EH (cell line): Measurements from ENCODE around the gene CLIP1.
"Not testable (repeated sequence)": the region's sequence is repeated elsewhere in the genome, so short reads cannot be mapped to it uniquely, and the experiment has no call there.

Source experiments
- DNase-seq: peaks from one replicate; pipeline ENCODE4 v3.0.0-alpha.2; 2015; ENCODE audit warnings: low read depth

The CLIP1 gene

GRCh38 chr12:122421821-122422729, at the start of gene CLIP1:
Gene CLIP1, minus strand, starts transcription at chr12:122422669. Its CDS starts 42,217 bp downstream, at chr12:122380452.
- peak; percentile 81 for DNase-seq

DNA sequence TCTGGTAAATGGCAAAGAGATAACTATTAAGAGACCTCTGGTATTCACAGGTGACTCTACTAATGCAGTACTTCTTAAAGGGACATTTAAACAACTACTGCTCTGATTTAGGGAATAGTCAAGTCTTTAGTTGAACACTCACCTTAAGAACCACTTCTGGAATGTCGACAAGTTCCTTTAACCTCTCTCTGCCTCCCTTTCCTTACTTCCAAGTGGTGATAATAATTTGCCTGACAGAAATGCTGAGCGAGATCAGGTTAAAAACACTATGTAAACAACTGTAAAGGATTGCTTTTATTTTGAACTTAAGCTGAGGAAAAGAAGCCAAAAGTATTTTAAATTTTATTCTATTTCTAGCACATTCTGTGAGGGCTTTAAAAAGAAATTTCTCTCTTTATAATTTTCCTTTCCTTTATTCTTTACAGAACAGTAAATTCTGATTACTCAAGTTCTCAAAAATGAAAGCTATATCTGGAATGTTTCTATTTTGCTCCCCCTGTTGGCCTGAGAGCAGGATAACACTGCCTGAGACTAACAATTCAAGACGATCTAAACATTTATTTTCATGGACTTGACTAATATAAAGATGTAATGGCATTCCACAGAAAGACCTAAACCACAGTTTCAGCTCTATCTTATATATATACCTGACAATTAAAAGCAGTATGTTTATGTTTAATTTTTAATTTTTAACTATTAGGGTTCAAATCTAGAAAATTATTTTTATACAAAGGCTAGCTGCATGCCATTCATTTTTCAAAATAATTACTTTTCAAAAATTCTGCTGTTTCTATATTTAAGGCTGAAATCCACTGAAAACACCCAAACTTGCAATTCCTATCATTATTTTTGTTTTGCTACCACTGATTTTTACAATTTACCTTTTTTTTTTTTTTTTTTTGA, 49.1 kb upstream of the CLIP1 start:
- DNase-seq: peak; percentile 78

DNA sequence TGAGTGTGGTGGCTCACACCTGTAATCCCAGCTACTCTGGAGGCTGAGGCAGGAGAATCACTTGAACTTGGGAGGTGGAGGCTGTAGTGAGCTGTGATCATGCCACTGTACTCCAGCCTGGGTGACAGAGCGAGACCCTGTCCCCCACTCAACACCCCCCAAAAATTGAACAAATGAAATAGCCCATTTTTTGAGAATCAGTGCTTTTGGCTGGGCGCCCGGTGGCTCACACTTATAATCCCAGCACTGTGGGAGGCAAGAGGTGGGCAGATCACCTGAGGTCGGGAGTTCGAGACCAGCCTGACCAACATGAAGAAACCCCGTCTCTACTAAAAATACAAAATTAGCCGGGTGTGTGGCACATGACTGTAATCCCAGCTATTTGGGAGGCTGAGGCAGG, 48.1 kb upstream of the CLIP1 start:
- DNase-seq: not testable (repeated sequence)

DNA sequence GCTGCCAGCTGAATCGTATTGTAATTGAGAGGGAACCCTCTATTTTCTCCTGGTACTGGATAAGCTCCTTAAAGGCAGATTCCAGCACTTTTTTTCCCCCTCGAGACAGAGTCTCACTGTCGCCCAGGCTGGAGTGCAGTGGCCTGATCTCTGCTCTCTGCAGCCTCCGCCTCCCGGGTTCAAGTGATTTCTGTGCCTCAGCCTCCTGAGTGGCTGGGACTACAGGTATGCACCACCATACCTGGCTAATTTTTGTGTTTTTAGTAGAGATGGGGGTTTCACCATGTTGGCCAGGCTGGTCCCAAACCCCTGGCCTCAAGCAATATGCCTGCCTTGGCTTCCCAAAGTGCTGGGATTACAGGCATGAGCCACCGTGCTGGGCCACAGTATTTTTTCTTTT, 47.4 kb upstream of the CLIP1 start:
- not testable (repeated sequence) for DNase-seq

DNA sequence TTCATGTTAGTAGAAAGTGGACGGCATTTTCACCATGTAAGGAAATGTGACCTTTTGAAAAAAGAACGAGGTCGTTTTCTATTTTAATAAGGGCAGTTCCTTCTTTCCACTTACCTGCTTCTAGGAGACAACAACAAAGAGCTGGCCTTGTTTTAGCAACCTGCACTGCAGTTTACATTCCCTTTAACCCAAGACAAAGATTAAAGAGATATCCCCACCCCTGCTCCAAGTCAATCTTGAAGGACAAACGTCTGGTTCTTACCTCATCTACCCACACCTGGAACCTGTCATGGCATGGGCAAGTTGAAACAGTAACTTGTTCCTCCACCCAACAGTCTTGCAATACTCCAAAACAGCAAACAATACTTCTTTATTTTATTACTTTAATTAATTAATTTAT, 45.5 kb upstream of the CLIP1 start:
- DNase-seq: no peak

DNA sequence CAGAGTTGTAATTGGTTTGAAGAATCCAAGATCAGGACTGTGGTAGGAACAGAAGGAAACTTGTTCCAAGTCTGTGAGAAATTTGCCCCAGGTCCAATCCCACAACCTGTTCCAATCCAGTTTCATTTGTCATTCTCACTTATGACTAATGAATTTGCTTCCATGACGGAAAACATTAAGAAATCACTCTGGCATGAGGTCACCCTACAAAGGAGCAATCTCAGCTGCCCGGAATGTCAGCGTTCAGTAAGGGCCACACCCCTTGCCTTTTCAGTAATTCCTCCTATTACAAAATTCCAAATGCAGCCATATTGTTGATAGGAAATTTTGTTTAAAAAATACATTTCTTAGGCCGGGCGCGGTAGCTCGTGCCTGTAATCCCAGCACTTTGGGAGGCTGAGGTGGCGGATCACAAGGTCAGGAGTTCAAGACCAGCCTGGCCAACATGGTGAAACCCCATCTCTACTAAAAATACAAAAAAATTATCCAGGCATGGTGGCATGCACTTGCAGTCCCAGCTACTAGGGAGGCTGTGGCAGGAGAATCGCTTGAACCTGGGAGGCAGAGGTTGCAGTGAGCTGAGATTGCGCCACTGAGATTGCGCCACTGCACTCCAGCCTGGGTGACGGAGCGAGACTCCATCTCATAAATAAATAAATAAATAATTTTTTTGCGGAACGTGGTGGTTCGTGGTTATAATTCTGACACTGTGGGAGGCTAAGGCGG, 42.0 kb upstream of the CLIP1 start:
- DNase-seq: peak; percentile 97

DNA sequence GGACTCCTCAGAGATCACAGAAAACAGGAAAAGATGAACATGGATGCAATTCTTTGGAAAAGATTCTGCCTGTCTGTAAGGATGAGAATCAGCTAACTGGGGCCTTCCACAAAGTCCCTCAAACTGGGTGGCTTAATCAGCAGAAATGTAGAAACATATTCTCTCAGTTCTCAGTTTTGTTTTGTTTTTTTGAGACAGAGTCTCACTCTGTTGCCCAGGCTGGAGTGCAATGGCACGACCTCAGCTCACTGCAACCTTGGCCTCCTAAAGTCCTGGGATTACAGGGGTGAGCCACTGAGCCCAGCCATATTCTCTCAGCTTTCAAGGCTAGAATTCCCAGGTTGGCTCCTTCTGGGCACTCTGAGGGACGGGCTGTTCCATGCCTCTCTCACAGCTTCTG, 38.2 kb upstream of the CLIP1 start:
- DNase-seq: no peak

DNA sequence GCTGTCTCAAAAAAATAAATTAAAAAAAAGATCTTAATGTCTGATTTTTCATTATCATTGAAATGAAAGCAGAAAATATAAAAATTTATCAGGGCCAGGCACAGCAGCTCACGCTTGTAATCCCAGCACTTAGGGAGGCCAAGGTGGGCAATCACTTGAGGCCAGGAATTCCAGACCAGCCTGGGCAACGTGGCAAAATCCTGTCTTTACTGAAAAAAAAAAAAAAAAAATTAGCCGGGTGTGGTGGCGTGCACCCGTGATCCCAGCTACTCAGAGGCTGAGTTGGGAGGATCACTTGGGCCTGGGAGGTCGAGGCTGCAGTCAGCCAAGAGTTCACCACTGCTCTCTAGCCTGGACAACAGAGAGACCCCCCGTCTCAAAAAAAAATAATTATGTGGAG, 37.6 kb upstream of the CLIP1 start:
- no peak for DNase-seq

GRCh38 chr12:122459211-122459610, 36.7 kb upstream of the CLIP1 start:
- DNase-seq: peak; percentile 38

GRCh38 chr12:122458105-122459035, 35.9 kb upstream of the CLIP1 start:
- no peak for DNase-seq

- no peak for DNase-seq
Measured at GRCh38 chr12:122457627-122458026, 35.2 kb upstream of the CLIP1 start.

DNA sequence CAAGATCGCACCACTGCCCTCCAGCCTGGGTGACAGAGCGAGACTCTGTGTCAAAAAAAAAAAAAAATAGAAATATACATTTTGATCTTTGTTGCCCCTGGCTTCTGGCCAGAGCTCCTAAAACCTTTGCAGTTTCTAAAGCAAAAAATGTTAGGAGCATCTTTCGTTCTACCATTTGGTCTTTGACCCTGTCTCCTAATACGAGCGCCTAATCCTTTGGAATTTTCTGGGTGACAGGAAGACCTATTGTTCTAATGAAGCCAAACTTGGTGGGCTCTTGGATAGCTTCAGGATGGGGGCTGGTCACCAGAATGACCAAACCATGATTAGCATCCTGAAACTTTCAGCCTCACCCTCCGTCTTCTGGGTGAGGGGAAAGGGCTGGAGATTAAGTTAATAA, 32.3 kb upstream of the CLIP1 start:
- DNase-seq: no peak

- DNase-seq: no peak
Measured at GRCh38 chr12:122454250-122454721, 31.8 kb upstream of the CLIP1 start.

DNA sequence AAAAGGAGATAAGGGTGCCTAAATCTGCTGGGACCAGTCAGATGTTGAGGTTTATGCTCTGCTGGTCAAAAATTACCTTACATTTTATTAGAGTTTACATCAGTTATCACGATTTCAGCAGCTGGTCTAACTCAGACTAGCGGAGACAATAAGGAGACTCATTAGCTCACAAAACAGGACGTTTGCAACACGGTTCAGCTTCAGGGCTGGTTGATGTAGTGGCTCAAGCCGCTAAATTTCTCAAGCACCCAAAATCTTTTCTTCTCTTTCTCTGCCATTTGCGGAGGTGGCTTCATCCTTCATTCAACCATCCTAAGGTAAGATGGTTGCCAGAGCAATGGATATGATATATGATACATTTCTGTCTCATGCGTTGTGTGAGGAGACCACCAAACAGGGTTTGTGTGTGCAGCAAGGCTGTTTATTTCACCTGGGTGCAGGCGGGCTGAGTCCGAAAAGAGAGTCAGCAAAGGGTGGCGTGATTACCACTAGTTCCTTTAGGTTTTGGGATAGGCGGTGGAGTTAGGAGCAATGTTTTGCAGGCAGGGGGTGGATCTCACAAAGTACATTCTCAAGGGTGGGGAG, 30.3 kb upstream of the CLIP1 start:
- DNase-seq: no peak

DNA sequence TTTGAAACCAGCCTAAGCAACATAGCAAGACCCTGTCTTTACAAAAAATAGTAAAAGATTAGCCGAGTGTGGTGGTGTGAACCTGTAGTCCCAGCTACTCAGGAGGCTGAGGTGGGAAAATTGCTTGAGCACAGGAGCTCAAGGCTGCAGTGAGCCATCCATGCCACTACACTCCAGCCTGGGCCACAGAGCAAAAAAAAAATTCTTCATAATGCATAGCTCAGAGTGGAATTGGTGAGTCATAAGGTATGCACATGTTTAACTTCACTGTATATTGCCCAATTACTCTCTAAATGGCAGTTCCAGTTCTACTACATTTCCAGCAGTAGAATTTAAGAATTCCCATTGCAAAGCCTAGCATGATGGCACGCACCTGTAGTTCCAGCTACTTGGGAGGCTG, 26.8 kb upstream of the CLIP1 start:
- DNase-seq: peak; percentile 89

DNA sequence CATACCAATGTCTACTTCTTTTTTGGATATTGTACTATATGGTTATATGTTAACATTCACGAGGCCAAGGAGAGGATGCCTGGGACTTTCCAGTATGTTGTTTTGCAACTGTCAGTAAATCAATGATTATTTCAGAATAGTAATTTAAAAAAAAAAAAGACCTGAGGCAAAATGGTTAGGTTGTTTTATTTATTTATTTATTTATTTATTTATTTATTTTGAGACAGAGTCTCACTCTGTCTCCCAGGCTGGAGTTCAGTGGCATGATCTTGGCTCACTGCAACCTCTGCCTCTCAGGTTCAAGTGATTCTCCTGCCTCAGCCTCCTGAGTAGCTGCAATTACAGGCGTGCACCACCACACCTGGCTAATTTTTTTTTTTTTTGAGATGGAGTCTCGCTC, 25.4 kb upstream of the CLIP1 start:
- not testable (repeated sequence) for DNase-seq

DNA sequence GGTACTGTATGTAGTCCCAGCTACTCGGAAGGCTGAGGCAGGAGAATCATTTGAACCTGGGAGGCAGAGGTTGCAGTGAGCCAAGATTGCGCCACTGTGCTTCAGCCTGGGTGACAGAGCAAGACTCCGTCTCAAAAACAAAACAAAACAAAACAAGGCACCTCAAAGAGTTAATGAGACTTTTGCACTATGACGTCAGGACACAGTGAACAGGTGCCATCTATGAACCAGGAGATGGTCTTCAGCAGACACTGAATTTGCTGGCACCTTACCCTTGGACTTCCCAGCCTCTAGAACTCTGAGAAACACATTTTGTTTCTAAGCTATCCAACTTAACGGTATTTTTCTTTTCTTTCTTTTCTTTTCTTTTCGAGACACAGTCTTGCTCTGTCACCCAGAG, 23.9 kb upstream of the CLIP1 start:
- DNase-seq: not testable (repeated sequence)

GRCh38 chr12:122444071-122444470, 21.6 kb upstream of the CLIP1 start:
- DNase-seq: not testable (repeated sequence)

DNA sequence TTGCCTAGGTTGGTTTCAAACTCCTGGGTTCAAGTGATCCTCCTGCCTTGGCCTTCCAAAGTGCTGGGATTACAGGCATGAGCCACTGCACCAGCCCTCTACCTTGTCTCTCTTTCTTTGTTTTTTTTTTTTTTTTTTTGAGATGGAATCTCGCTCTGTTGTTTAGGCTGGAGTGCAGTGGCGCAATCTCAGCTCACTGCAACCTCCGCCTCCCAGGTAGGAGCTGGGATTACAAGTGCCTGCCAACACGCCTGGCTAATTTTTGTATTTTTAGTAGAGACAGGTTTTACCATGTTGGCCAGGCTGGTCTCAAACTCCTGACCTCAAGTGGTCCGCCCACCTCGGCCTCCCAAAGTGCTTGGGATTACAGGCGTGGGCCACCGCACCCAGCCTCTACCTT, 16.4 kb upstream of the CLIP1 start:
- DNase-seq: not testable (repeated sequence)

GRCh38 chr12:122437656-122438121, 15.2 kb upstream of the CLIP1 start:
- DNase-seq: peak; percentile 81
